DMS153 treated with DMSO at 0.1 percent for 48 hours (cell line): ENCODE data around the gene DRG2.

Experiments
- DNase-seq: peaks from one replicate; lab custom pipeline; 2025; ENCODE audit not compliant: unreplicated experiment; lab: John Stamatoyannopoulos, UW

Gene DRG2

GRCh38 chr17:18074566-18075272 lies 13.0 kb upstream of the DRG2 start:
- no peak for DNase-seq

DNA sequence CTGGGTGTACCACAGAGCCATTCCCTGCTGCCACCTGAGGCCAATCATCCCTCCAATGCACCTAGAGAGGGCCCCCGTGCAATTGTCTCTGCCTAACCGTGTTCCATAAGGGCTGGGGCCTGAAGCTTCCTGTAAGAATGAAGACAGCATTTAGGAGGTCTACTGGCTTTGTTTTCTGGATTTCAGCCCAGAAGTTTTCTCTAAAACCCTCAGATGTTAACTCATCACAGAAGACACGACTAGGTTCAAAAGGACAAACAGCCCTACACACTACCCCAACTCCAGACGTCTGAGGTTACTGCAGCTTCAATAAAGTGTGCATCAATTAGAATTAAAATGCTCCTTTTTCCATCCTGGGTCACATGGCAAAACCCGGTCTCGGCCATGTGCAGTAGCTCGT lies 10.8 kb upstream of the DRG2 start:
- no peak for DNase-seq

GRCh38 chr17:18079543-18079942 lies 8.2 kb upstream of the DRG2 start:
- DNase-seq, result no peak

DNA sequence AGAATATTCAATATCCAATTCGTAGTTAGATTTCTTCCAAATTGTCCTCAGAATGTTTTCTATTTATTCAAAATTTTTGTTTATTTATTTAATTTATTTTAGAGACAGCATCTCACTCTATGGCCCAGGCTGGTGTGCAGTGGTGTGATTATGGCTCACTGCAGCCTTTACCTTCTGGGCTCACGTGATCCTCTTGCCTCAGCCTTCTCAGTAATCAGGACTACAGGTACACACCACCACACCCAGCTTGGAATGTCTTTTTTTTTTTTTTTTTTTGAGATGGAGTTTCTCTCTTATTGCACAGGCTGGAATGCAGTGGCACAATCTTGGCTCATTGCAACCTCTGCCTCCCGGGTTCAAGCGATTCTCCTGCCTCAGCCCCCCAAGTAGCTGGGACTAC lies 3.5 kb upstream of the DRG2 start:
- DNase-seq, result no peak

DNA sequence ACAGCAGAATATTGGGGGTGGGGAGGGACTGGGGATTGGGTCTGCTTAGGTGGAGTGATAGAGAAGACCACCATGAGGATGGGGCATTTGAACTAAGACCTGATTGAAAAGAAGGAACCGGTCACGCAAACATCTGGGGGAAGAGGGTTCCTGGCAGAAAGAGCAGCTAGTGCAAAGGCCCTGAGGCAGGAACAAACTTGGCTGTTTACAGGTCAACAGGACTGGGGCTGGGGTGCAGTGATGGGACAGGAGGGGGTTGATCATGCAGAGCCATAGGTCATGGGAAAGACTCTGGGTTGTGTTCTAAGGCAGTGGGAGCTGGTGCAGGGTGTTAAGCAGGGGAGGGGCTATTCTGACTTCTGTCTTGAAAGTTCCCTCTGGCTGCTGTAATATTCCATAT lies 1.9 kb downstream of the DRG2 start:
- no peak for DNase-seq

GRCh38 chr17:18093616-18094408 lies 6.1 kb downstream of the DRG2 start:
- DNase-seq, result no peak

DNA sequence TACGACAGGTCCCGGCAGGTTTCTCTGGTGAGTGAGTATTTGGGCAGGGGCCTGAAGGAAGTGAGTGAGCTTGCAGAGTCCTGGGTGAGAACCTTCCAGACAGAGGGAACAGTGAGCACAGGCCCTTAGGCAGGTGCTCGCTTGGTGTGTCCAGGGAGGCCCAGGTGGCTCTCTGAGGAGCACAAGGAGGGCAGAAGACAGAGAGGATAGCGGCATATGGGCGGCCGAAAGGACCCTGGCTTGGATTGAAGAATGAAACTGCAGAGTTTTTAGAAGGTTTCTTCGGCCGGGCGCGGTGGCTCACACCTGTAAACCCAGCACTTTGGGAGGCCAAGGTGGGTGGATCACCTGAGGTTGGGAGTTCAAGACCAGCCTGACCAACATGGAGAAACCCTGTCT lies 6.7 kb downstream of the DRG2 start:
- DNase-seq, result no peak

DNA sequence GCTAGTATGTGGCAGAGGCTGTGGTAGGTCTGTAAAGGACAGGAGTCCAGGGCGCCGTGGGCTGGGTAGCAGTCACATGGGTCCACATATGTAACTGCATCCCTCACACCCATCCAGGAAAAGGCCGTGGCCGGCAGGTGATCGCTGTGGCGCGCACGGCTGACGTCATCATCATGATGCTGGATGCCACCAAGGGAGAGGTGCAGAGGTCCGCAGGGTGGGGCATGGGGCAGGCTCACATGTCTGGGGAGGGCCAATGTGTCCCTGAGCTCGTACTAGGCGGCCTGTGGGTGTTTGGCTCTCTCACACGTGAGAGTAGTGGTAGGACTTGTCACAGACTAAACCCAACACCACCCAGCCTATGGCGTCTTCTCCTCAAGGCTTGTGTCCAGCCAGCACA lies 11.8 kb downstream of the DRG2 start:
- DNase-seq, result no peak

DNA sequence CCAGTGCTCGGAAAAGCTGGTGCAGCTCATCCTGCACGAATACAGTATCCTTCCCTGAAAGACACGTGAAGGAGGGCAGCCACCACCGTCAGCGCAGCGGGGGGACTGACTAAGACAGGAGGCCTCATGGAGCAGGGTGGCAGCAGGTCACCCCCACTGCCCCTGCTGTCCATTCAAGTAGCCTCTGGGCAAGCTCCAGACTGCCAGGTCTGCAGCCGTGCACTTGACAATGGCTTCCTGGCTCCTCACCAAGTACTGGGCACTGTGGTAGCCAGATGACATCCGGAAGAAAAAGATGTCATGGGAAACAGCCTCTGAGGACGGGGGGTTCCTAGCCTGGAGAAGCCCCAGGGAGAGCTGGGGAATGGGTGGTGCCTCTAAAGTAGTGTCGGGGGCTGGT lies 12.9 kb downstream of the DRG2 start:
- DNase-seq, result no peak

DNA sequence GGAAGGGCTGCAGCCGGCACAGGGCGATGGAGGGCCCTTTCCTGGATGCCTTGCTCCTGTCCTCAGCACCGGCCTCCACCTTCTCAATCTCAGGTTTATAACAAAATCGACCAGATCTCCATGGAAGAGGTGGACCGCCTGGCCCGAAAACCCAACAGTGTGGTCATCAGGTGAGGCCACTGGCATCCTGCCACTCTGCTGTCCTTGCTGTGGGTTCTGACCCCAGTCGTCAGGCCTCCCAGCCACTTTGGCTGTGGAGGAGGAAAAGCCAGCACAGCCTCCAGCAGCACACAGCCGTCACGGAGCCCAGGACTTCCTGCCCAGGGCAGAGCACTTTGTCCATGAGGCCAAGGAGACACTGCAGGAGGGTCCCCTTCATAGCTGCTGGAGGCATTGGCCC lies 14.1 kb downstream of the DRG2 start:
- DNase-seq, result no peak

- no peak for DNase-seq
Measured at GRCh38 chr17:18102640-18103039, 14.9 kb downstream of the DRG2 start.

- no peak for DNase-seq
Measured at GRCh38 chr17:18105027-18105426, 17.3 kb downstream of the DRG2 start.

- no peak for DNase-seq
Measured at GRCh38 chr17:18105595-18105994, 17.8 kb downstream of the DRG2 start.

DNA sequence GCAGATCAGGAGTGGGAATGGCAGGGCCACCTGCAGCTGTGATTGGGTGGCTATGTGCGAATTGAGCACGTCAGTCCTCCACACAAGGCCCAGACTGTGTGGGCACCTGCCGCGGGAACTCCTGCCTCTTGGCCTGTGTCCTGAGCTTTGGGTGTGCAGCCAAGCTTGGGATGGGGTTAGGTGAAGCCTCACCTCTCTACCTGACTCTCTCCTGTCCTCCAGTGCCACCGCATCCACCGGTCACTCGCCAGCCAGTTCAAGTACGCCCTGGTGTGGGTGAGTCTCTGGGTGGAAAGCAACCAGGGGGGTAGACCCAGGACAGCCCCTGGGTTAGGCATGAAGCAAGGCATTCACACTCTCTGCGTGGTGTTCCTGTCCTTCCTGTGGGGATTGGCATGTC lies 18.5 kb downstream of the DRG2 start:
- DNase-seq, result no peak

DNA sequence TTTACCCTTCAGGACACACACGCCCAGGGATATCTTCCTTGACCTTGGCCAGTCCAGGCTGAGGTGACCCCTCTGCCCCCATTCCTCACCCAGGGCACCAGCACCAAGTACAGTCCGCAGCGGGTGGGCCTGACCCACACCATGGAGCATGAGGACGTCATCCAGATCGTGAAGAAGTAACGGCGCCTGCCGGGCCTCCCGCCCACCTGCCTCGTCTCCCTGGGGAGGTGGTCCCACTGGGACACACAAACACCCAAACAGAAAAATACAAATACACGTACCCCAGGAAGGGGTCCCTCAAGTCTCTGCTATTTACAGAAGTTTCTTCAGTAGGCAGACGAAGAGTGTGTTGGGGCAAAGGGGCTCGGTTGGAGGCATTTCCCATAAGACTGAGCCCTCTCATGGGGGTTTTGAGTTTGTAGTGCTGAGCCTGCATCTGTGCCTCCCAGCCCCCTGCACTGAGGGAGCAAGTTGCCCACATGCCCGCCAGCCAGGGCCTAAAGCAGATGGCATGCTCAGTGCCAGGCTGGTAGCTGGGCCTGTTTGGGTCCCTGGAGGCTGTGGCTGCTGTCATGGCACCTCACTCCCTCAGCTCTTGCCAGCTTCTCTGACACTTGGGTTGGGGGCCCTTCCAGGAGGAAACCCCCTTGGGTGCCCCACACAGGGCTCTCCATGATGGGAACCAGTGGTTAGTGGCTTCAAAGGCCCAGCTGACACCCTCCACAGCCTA lies 19.5 kb downstream of the DRG2 start:
- DNase-seq, result no peak

DNA sequence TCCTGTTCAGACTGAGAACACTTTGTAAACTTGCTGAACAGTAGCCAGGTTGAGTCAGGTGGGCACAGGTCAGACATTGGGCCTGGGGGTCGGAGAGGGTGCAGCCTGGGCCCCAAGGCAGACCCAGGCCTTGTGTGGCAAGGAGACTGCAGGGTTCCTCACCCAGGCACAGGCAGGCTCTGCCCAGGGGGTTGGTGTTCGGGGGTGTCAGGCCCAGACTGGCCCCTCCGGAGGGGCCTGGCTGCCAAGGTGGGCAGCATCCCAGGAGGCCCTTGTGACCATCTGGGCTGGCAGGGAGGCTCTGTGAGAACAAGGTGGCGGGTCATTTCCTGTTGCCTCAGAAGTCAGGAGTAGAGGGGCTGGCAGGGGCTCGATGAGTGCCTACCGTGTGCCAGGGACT lies 20.2 kb downstream of the DRG2 start:
- no peak for DNase-seq

GRCh38 chr17:18108401-18109312 lies 20.9 kb downstream of the DRG2 start, which contains the start of gene MYO15A:
Gene MYO15A (plus strand): TSS chr17:18108756. CDS start chr17:18118801, 10,045 bp downstream.
- no peak for DNase-seq

GRCh38 chr17:18109935-18110485 lies 22.3 kb downstream of the DRG2 start:
- DNase-seq, result no peak

DNA sequence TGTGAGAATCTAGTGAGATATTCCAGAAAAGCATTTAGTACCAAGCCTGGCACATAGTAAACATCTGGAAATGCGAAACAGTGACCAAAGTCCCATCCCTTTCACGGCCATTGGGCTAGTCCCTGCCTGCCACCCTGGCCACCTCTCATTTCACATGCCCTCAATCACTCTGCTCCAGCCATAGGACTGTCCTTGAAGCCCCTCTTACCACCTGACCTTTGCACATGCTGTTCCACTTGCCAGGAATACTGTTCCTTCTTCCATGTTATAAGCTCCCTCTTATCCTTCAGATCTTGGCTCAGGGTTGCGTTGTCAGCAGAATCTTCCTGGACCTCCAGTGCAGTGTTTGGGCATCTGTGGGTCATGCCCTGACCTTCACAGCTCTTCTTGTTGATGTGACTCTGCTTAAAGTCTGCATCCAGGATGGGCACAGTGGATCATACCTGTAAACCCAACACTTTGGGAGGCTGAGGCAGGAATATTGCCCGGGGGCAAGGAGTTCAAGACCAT lies 22.9 kb downstream of the DRG2 start:
- DNase-seq, result no peak

GRCh38 chr17:18111330-18111971 lies 23.7 kb downstream of the DRG2 start:
- no peak for DNase-seq
